H9 (cell line): ENCODE results near the gene OR8K5. TPM values are rescaled to one million over a fixed set of nuclear protein-coding genes. Genes with fewer than 3 reads are reported as not detected.
"Not testable (repeated sequence)": the region's sequence is repeated elsewhere in the genome, so short reads cannot be mapped to it uniquely, and the experiment has no call there.

Experiments
- DNase-seq: peaks from one replicate; pipeline ENCODE4 v3.0.0-alpha.2; 2017
- H2AFZ ChIP-seq: one replicate; pipeline ENCODE4 v1.6.1; 2013; ENCODE audit warnings: mild to moderate bottlenecking, low read length, control low read depth, moderate library complexity
- H2AK5ac ChIP-seq: 2 replicates; pipeline ENCODE4 v1.6.1; 2013; ENCODE audit warnings: low read length, control low read depth, mixed read lengths; ENCODE audit not compliant: insufficient read length
- H2BK120ac ChIP-seq: one replicate; pipeline ENCODE4 v1.6.1; 2013; ENCODE audit warnings: low read depth, mild to moderate bottlenecking, low read length, control low read depth, inconsistent platforms; ENCODE audit not compliant: poor library complexity, severe bottlenecking
- H2BK12ac ChIP-seq: 2 replicates; pipeline ENCODE4 v1.6.1; 2013; ENCODE audit warnings: low read length, control low read depth, mixed read lengths, low read depth; ENCODE audit not compliant: insufficient read length
- H2BK15ac ChIP-seq: 2 replicates; pipeline ENCODE4 v1.6.1; 2013; ENCODE audit warnings: low read depth, low read length, control low read depth
- H2BK20ac ChIP-seq: one replicate; pipeline ENCODE4 v1.6.1; 2013; ENCODE audit warnings: low read depth, mild to moderate bottlenecking, low read length, control low read depth, inconsistent platforms; ENCODE audit not compliant: poor library complexity, severe bottlenecking
- H2BK5ac ChIP-seq: 2 replicates; pipeline ENCODE4 v1.6.1; 2013; ENCODE audit warnings: low read length, control low read depth, mixed read lengths; ENCODE audit not compliant: insufficient read length
- H3K14ac ChIP-seq: 2 replicates; pipeline ENCODE4 v1.6.1; 2013; ENCODE audit warnings: low read length, control low read depth; ENCODE audit not compliant: insufficient read depth
- H3K18ac ChIP-seq: 2 replicates; pipeline ENCODE4 v1.6.1; 2013; ENCODE audit warnings: low read depth, mild to moderate bottlenecking, mixed read lengths, low read length, control low read depth; ENCODE audit not compliant: insufficient read length
- H3K23ac ChIP-seq: 2 replicates; pipeline ENCODE4 v1.6.1; 2013; ENCODE audit warnings: low read length, control low read depth, mixed read lengths, low read depth; ENCODE audit not compliant: insufficient read length
- H3K23me2 ChIP-seq: 2 replicates; pipeline ENCODE4 v1.6.1; 2013; ENCODE audit warnings: low read depth, mild to moderate bottlenecking, mixed read lengths, low read length, control low read depth; ENCODE audit not compliant: insufficient read length, poor library complexity, severe bottlenecking
- H3K27ac ChIP-seq: 2 replicates; pipeline ENCODE4 v1.5.1; 2013; ENCODE audit warnings: low read length, control low read depth, mixed read lengths, low read depth; ENCODE audit not compliant: insufficient read length
- H3K27me3 ChIP-seq: 2 replicates; pipeline ENCODE4 v1.6.1; 2013; ENCODE audit warnings: low read length, control low read depth, inconsistent platforms; ENCODE audit not compliant: insufficient read depth
- H3K4ac ChIP-seq: 2 replicates; pipeline ENCODE4 v1.6.1; 2013; ENCODE audit warnings: low read depth, mild to moderate bottlenecking, control low read depth, inconsistent platforms, low read length, moderate library complexity
- H3K4me1 ChIP-seq: 2 replicates; pipeline ENCODE4 v1.6.1; 2013; ENCODE audit warnings: low read length, control low read depth, inconsistent platforms; ENCODE audit not compliant: insufficient read depth
- H3K4me2 ChIP-seq: 2 replicates; pipeline ENCODE4 v1.6.1; 2013; ENCODE audit warnings: low read length, control low read depth, mixed read lengths; ENCODE audit not compliant: insufficient read length, insufficient read depth
- H3K56ac ChIP-seq: 2 replicates; pipeline ENCODE4 v1.6.1; 2013; ENCODE audit warnings: low read depth, mild to moderate bottlenecking, mixed read lengths, low read length, control low read depth; ENCODE audit not compliant: insufficient read length
- H3K79me1 ChIP-seq: 2 replicates; pipeline ENCODE4 v1.6.1; 2013; ENCODE audit warnings: low read depth, mild to moderate bottlenecking, moderate library complexity, low read length, control low read depth, inconsistent platforms; ENCODE audit not compliant: insufficient read depth, poor library complexity, severe bottlenecking
- H3K79me2 ChIP-seq: 2 replicates; pipeline ENCODE4 v1.6.1; 2013; ENCODE audit warnings: low read length, control low read depth, inconsistent platforms; ENCODE audit not compliant: insufficient read depth
- H3K9ac ChIP-seq: 2 replicates; pipeline ENCODE4 v1.6.1; 2013; ENCODE audit warnings: low read length, control low read depth, mixed read lengths; ENCODE audit not compliant: insufficient read length; ENCODE audit errors: extremely low read depth
- H3K9me3 ChIP-seq: one replicate; pipeline ENCODE4 v1.6.1; 2013; ENCODE audit warnings: low read depth, low read length, inconsistent platforms; ENCODE audit not compliant: control insufficient read depth
- H3T11ph ChIP-seq: one replicate; pipeline ENCODE4 v1.6.1; 2013; ENCODE audit warnings: mild to moderate bottlenecking, low read length, control low read depth, inconsistent platforms
- H4K20me1 ChIP-seq: one replicate; pipeline ENCODE4 v1.6.1; 2013; ENCODE audit not compliant: control insufficient read depth, insufficient read length, insufficient read depth
- H4K5ac ChIP-seq: 2 replicates; pipeline ENCODE4 v1.6.1; 2013; ENCODE audit warnings: low read depth, mild to moderate bottlenecking, mixed read lengths, low read length, control low read depth; ENCODE audit not compliant: insufficient read length
- H4K8ac ChIP-seq: replicated peaks from 2 replicates; pipeline ENCODE4 v1.6.1; 2013; ENCODE audit warnings: low read length, control low read depth, mixed read lengths, low read depth; ENCODE audit not compliant: insufficient read length
- H4K91ac ChIP-seq: 2 replicates; pipeline ENCODE4 v1.6.1; 2013; ENCODE audit warnings: low read depth, mild to moderate bottlenecking, moderate library complexity, mixed read lengths, low read length, control low read depth; ENCODE audit not compliant: insufficient read length
- H3K27ac Mint-ChIP-seq, 3 experiments: 2 replicates in 2 of 3; 3 replicates in 1 of 3; pipeline ENCODE4 v1.8.0; 2020 to 2021; ENCODE audit warnings: mixed read lengths in 3 of 3, mild to moderate bottlenecking in 1 of 3, moderate library complexity in 1 of 3
- H3K27me3 Mint-ChIP-seq: 2 replicates; pipeline ENCODE4 v1.8.0; 2021; ENCODE audit warnings: low read depth, mild to moderate bottlenecking, moderate library complexity, mixed read lengths
- H3K36me3 Mint-ChIP-seq, 3 experiments: 2 replicates in 2 of 3; 3 replicates in 1 of 3; pipeline ENCODE4 v1.8.0; 2020 to 2021; ENCODE audit warnings: low read depth in 3 of 3, mixed read lengths in 3 of 3; ENCODE audit not compliant: insufficient read depth in 1 of 3
- H3K4me1 Mint-ChIP-seq, 2 experiments: 2 replicates each; pipeline ENCODE4 v1.8.0; 2020; ENCODE audit warnings: mixed read lengths in 2 of 2
- H3K4me3 Mint-ChIP-seq, 2 experiments: 2 replicates in 1 of 2; 3 replicates in 1 of 2; pipeline ENCODE4 v1.8.0; 2020 to 2021; ENCODE audit warnings: mild to moderate bottlenecking in 2 of 2, mixed read lengths in 2 of 2, moderate library complexity in 1 of 2
- H3K9me3 Mint-ChIP-seq, 2 experiments: 2 replicates in 1 of 2; 3 replicates in 1 of 2; pipeline ENCODE4 v1.8.0; 2020; ENCODE audit warnings: mild to moderate bottlenecking in 2 of 2, mixed read lengths in 2 of 2, moderate library complexity in 1 of 2
- WGBS: extraction: QIAGEN DNeasy Blood & Tissue Kit; methylation state at CpG from one replicate; pipeline ENCODE4 v1.1.7; 2013; ENCODE audit warnings: missing lambda C conversion rate, low lambda C conversion rate, mixed read lengths; ENCODE audit not compliant: insufficient read length; ENCODE audit errors: extremely low coverage; 5-methylcytosine and 5-hydroxymethylcytosine counted together
- total RNA-seq: library from RNA; stranded (reverse); gene quantifications from 2 replicates; pipeline ENCODE4 v1.2.1, GENCODE V29; 2021
- TF ChIP-seq, protein P1 (sequence below): fragments of 200-600 bp; sonication (generic); conservative IDR thresholded peaks from 3 replicates; pipeline ENCODE4 v1.8.0; 2021; ENCODE audit warnings: antibody characterized with exemption, mild to moderate bottlenecking

OR8K5 gene
- total RNA-seq, 1 experiment from 2014 or later, result not detected

DNA sequence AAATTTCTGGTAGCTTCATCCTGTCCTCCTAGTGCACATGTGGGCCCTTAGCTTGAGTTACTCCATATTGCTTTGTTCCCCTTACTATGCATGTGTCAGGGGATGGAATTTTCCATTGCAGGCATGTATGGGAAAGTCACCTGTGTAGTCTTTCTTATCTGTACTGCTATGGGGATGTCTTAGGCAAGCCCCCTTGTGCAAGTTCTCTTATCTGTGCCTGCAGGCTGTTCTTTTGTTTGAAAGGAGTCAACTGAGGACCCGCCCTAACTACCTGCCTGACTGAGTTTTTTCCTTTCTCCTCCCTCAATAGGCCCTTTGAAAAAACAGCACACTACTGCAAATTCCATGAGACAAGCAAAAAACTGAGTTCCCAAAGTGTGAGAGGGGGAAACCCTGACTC, 8.7 kb downstream of the OR8K5 start:
- WGBS, result no CpG with 5 or more reads among the region's 1 CpG
- Histone ChIP-seq H3K9ac (no peak overlapping the region), H3K14ac (no peak overlapping the region), H2BK20ac (no peak overlapping the region), H2BK15ac (no peak overlapping the region), H2BK120ac (no peak overlapping the region), H3K23me2 (no peaks in the 10 kb centered on the region), H4K91ac (no peak overlapping the region), H3K79me1 (no peaks in the 10 kb centered on the region), H2BK12ac (no peak overlapping the region), H3K23ac (no peak overlapping the region), H3K4me1 (no peaks in the 10 kb centered on the region), H3K9me3 (peaks cover 5% of the 10 kb centered on the region), H3K27me3 (no peaks in the 10 kb centered on the region), H3K79me2 (no peaks in the 10 kb centered on the region), H3K18ac (no peak overlapping the region), H2BK5ac (no peak overlapping the region), H4K5ac (no peak overlapping the region), H2AFZ (no peak overlapping the region), H3T11ph (no peak overlapping the region), H3K56ac (no peak overlapping the region), H3K4me2 (no peak overlapping the region), H3K4ac (no peak overlapping the region), H3K27ac (no peak overlapping the region), H2AK5ac (no peak overlapping the region), H4K20me1 (no peaks in the 10 kb centered on the region), H4K8ac (no peak overlapping the region)
- Mint-ChIP-seq H3K36me3 (peaks cover 10 to 26% (median 10%) of the 10 kb centered on the region in 3 experiments), H3K4me1 (no peaks in the 10 kb centered on the region), H3K27ac (no peak overlapping the region), H3K9me3 (peaks cover 39 to 77% of the 10 kb centered on the region in 2 experiments), H3K4me3 (no peak overlapping the region), H3K27me3 (no peaks in the 10 kb centered on the region)
- no peak for DNase-seq
- TF ChIP-seq, protein P1, sequence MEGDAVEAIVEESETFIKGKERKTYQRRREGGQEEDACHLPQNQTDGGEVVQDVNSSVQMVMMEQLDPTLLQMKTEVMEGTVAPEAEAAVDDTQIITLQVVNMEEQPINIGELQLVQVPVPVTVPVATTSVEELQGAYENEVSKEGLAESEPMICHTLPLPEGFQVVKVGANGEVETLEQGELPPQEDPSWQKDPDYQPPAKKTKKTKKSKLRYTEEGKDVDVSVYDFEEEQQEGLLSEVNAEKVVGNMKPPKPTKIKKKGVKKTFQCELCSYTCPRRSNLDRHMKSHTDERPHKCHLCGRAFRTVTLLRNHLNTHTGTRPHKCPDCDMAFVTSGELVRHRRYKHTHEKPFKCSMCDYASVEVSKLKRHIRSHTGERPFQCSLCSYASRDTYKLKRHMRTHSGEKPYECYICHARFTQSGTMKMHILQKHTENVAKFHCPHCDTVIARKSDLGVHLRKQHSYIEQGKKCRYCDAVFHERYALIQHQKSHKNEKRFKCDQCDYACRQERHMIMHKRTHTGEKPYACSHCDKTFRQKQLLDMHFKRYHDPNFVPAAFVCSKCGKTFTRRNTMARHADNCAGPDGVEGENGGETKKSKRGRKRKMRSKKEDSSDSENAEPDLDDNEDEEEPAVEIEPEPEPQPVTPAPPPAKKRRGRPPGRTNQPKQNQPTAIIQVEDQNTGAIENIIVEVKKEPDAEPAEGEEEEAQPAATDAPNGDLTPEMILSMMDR, result no peak

DNA sequence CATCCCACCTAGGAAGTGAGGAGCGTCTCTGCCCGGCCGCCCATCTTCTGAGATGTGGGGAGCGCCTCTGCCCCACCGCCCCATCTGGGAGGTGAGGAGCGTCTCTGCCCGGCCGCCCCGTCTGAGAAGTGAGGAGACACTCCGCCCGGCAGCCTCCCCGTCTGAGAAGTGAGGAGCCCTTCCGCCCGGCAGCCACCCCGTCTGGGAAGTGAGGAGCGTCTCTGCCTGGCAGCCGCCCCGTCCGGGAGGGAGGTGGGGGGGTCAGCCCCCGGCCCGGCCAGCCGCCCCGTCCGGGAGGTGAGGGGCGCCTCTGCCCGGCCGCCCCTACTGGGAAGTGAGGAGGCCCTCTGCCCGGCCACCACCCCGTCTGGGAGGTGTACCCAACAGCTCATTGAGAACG, 16.4 kb downstream of the OR8K5 start:
- not testable (repeated sequence) for H2AK5ac ChIP-seq, H4K8ac ChIP-seq, H3K4me3 Mint-ChIP-seq, H4K5ac ChIP-seq, H3K4me2 ChIP-seq, H3K23me2 ChIP-seq, H2BK15ac ChIP-seq, H3K56ac ChIP-seq, H3K27ac ChIP-seq, H3K9ac ChIP-seq, H2BK20ac ChIP-seq, H3K4ac ChIP-seq, H2BK120ac ChIP-seq, DNase-seq, H2BK5ac ChIP-seq, H4K20me1 ChIP-seq, H2AFZ ChIP-seq, H3K27ac Mint-ChIP-seq, H3K18ac ChIP-seq, H3K27me3 Mint-ChIP-seq, H3K4me1 Mint-ChIP-seq, H3K4me1 ChIP-seq, H3K9me3 ChIP-seq, H3K27me3 ChIP-seq, H3K14ac ChIP-seq, H3T11ph ChIP-seq, H4K91ac ChIP-seq, H2BK12ac ChIP-seq, H3K23ac ChIP-seq, H3K79me2 ChIP-seq, H3K79me1 ChIP-seq
- Mint-ChIP-seq H3K36me3 (peaks cover 0 to 10% (median 8%) of the 10 kb centered on the region in 3 experiments; a peak in 4 of 7 replicates), H3K9me3 (peaks cover 12 to 36% of the 10 kb centered on the region in 2 experiments)
- WGBS, result no CpG with 5 or more reads among the region's 30 CpGs
